ENCODE results near the gene TBC1D2B.
A peak's percentile ranks its signal among the peaks of the same experiment; 100 is the strongest.

DNA sequence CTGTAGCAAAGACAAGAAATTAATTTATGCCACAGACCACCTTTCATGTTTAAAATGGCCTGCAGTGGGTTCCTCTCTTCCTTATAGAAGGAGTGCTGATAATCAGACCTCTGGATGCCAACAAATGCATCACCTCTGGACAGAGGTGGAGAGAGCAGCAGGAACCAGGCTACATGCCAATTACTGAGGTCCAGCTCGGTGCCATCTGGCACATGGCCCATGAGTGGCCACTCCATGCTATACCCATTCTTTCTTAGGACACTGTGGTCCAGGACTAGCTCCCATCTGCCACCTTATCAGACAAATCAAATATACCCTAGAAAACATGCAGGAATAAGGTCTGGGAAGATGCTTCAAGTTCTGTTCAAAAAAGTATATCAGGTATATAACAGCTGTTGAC, 60.7 kb downstream of the TBC1D2B start:
- TF ChIP-seq GATA3 (IDR thresholded peaks at IDR 0.05; ENCODE audit: low read depth, low read length) (no peak), GATA2 (IDR thresholded peaks at IDR 0.05; ENCODE audit: low read depth, low read length) (peak; percentile 24; the same call in 1 of the 2 replicates)
